Spleen (tissue), 11 donors: ENCODE measurements around the gene TTC7B. TPM values are rescaled to one million over a fixed set of nuclear protein-coding genes. Genes with fewer than 3 reads are reported as not detected.

ENCODE experiments used
- DNase-seq: peaks from one replicate; pipeline ENCODE4 v3.0.0-alpha.2; 2020
- H3K27ac ChIP-seq, 8 donors: fragments of 200-600 bp; sonication (generic) in 7 of 8; 1 replicate in 4 of 8; 2 replicates in 4 of 8; pipeline versions ENCODE4 v1.5.0 to v1.8.0; 2016 to 2021; ENCODE audit warnings: inconsistent platforms in 4 of 8, mild to moderate bottlenecking in 4 of 8, moderate library complexity in 1 of 8
- H3K27me3 ChIP-seq, 7 donors: fragments of 200-600 bp; sonication (generic) in 6 of 7; replicated peaks in 1 of 7; 1 replicate in 4 of 7; 2 replicates in 3 of 7; pipeline versions ENCODE4 v1.5.0 to v1.8.0; 2016 to 2021; ENCODE audit warnings: inconsistent platforms in 3 of 7, mild to moderate bottlenecking in 1 of 7
- H3K36me3 ChIP-seq, 6 donors: fragments of 200-600 bp; sonication (generic) in 5 of 6; 1 replicate in 4 of 6; 2 replicates in 2 of 6; pipeline versions ENCODE4 v1.5.0 to v1.8.0; 2016 to 2021; ENCODE audit warnings: inconsistent platforms in 2 of 6
- H3K4me1 ChIP-seq, 6 donors: fragments of 200-600 bp; sonication (generic) in 5 of 6; 1 replicate in 3 of 6; 2 replicates in 3 of 6; pipeline versions ENCODE4 v1.5.0 to v1.8.0; 2016 to 2021; ENCODE audit warnings: inconsistent platforms in 3 of 6
- H3K4me3 ChIP-seq, 8 donors: fragments of 200-600 bp; sonication (generic) in 7 of 8; 1 replicate in 4 of 8; 2 replicates in 4 of 8; pipeline versions ENCODE4 v1.5.0 to v1.8.0; 2016 to 2021; ENCODE audit warnings: inconsistent platforms in 4 of 8, mild to moderate bottlenecking in 4 of 8, moderate library complexity in 2 of 8
- H3K9me3 ChIP-seq, 8 donors: fragments of 200-600 bp; sonication (generic) in 7 of 8; 1 replicate in 4 of 8; 2 replicates in 4 of 8; pipeline versions ENCODE4 v1.5.0 to v1.8.0; 2016 to 2021; ENCODE audit warnings: inconsistent platforms in 4 of 8
- CTCF ChIP-seq, 11 experiments: fragments of 200-600 bp in 7 of 11; fragments of 450-650 bp in 4 of 11; sonication (generic) in 4 of 11; IDR thresholded peaks in 8 of 11; conservative IDR thresholded peaks in 3 of 11; 1 replicate in 7 of 11; 2 replicates in 4 of 11; pipeline versions ENCODE4 v1.4.0 to v1.8.0; 2016 to 2021; ENCODE audit warnings: antibody characterized with exemption in 11 of 11, inconsistent platforms in 4 of 11, mild to moderate bottlenecking in 1 of 11
- POLR2A ChIP-seq, 3 donors: fragments of 450-650 bp; IDR thresholded peaks; one replicate each; pipeline ENCODE4 v1.5.1; 2017; ENCODE audit warnings: antibody characterized with exemption in 3 of 3, mild to moderate bottlenecking in 1 of 3
- POLR2AphosphoS5 ChIP-seq, 3 donors: sonication (generic); formaldehyde crosslinking; IDR thresholded peaks; one replicate each; pipeline ENCODE4 v1.5.1; 2017; ENCODE audit warnings: antibody characterized with exemption in 3 of 3
- WGBS, 5 donors: extraction: QIAGEN DNeasy Blood & Tissue Kit in 3 of 5; methylation state at CpG; one replicate each; pipeline versions ENCODE4 v1.1.5 to v1.1.7; 2013 to 2018; 5-methylcytosine and 5-hydroxymethylcytosine counted together
- intact Hi-C: fragments of 100-400 bp; cut with DNase I; formaldehyde crosslinking; loops from one replicate; pipeline ENCODE4 v1.15.0; 2023; ENCODE audit warnings: low total_unique reads
- polyA plus RNA-seq, 3 donors: library from polyadenylated mRNA; stranded (reverse); fragments of 200-250 nt; gene quantifications; one replicate each; pipeline ENCODE4 v1.2.1, GENCODE V29; 2013
- total RNA-seq, 7 donors: library from RNA; depleted of rRNA in 3 of 7; stranded (reverse); fragments of >200 nt in 3 of 7; fragmentation: NEBNext Ultra II Directional in 4 of 7; extraction: Animal tissue kit (Norgen Biotek cat#: 25700) in 4 of 7; gene quantifications; one replicate each; pipeline versions ENCODE4 v1.1.0 to v1.2.1, GENCODE V29; 2016 to 2021
- donor health status: healthy with polysubstance abuse.
- donor health status: DM: no; HTN: no; CAD: no; lungs with moderate emphysema.
- donor health status: DM: no; HTN: no; CAD: no.
- donor health status: Bipolar disorder and iron deficiency.
- donor health status: healthy.
- donor health status: DM: no; HTN: no; CAD: no.
- donor health status: DM: yes; HTN: yes; CAD: no.

TTC7B gene
- total and polyA plus RNA-seq, 10 donors: 6.6 to 98.4 (median 62.6) TPM

GRCh38 chr14:90562652-90563051 lies 253.6 kb downstream of the TTC7B start:
- TF ChIP-seq POLR2A (IDR thresholded peaks at IDR 0.05): no peak
- no peak for TF ChIP-seq POLR2AphosphoS5 (IDR thresholded peaks at IDR 0.05)
- TF ChIP-seq CTCF (IDR thresholded peaks at IDR 0.05 in 8 of 11, conservative IDR thresholded peaks at IDR 0.05 in 3 of 11): no peak
- Histone ChIP-seq H3K27me3 (no peaks in the 10 kb centered on the region), H3K27ac (no peak overlapping the region), H3K9me3 (no peaks in the 10 kb centered on the region), H3K36me3 (peaks cover 0 to 33% (median 0%) of the 10 kb centered on the region in 6 donors), H3K4me1 (no peaks in the 10 kb centered on the region), H3K4me3 (no peak overlapping the region)
- intact Hi-C loops: no loop called here
- no peak for DNase-seq
- 48 to 73% (median 63%) methylated on average over 6 of the region's 6 CpGs for WGBS, 5 donors

- no peak overlapping the region for H3K4me3 ChIP-seq
- TF ChIP-seq POLR2A (IDR thresholded peaks at IDR 0.05) (no peak), POLR2AphosphoS5 (IDR thresholded peaks at IDR 0.05) (no peak), CTCF (IDR thresholded peaks at IDR 0.05 in 8 of 11, conservative IDR thresholded peaks at IDR 0.05 in 3 of 11) (no peak)
- no peaks in the 10 kb centered on the region for H3K4me1 ChIP-seq
- H3K36me3 ChIP-seq: peaks cover 0 to 28% (median 0%) of the 10 kb centered on the region in 6 donors
- no peaks in the 10 kb centered on the region for H3K27me3 ChIP-seq
- H3K27ac ChIP-seq: no peak overlapping the region
- WGBS, 5 donors: 84 to 91% (median 88%) methylated on average over 7 of the region's 7 CpGs
- H3K9me3 ChIP-seq: no peaks in the 10 kb centered on the region
- DNase-seq: no peak
- intact Hi-C loops: no loop called here
These were observed 254.3 kb downstream of the TTC7B start for GRCh38 chr14:90561920-90562319.

GRCh38 chr14:90560991-90561390 lies 255.2 kb downstream of the TTC7B start:
- H3K9me3 ChIP-seq: no peaks in the 10 kb centered on the region
- TF ChIP-seq POLR2AphosphoS5 (IDR thresholded peaks at IDR 0.05): no peak
- no peak for TF ChIP-seq POLR2A (IDR thresholded peaks at IDR 0.05)
- TF ChIP-seq CTCF (IDR thresholded peaks at IDR 0.05 in 8 of 11, conservative IDR thresholded peaks at IDR 0.05 in 3 of 11): no peak
- H3K4me3 ChIP-seq: no peak overlapping the region
- no peaks in the 10 kb centered on the region for H3K4me1 ChIP-seq
- H3K36me3 ChIP-seq: peaks cover 0 to 22% (median 0%) of the 10 kb centered on the region in 6 donors
- 88 to 97% (median 93%) methylated on average over 10 of the region's 10 CpGs for WGBS, 5 donors
- no peaks in the 10 kb centered on the region for H3K27me3 ChIP-seq
- intact Hi-C loops: no loop called here
- DNase-seq: no peak
- no peak overlapping the region for H3K27ac ChIP-seq

GRCh38 chr14:90560558-90560957 lies 255.7 kb downstream of the TTC7B start:
- 70 to 86% (median 82%) methylated on average over 4 of the region's 4 CpGs for WGBS, 5 donors
- no peak overlapping the region for H3K27ac ChIP-seq
- H3K36me3 ChIP-seq: peaks cover 0 to 22% (median 0%) of the 10 kb centered on the region in 6 donors
- no peak for TF ChIP-seq POLR2A (IDR thresholded peaks at IDR 0.05)
- TF ChIP-seq CTCF (IDR thresholded peaks at IDR 0.05 in 8 of 11, conservative IDR thresholded peaks at IDR 0.05 in 3 of 11): no peak
- TF ChIP-seq POLR2AphosphoS5 (IDR thresholded peaks at IDR 0.05): no peak
- H3K9me3 ChIP-seq: no peaks in the 10 kb centered on the region
- no peaks in the 10 kb centered on the region for H3K4me1 ChIP-seq
- H3K27me3 ChIP-seq: no peaks in the 10 kb centered on the region
- H3K4me3 ChIP-seq: no peak overlapping the region
- no peak for DNase-seq
- intact Hi-C loops: no loop called here
